Measurements from ENCODE around the gene FBN3. TPM values are rescaled to one million over a fixed set of nuclear protein-coding genes. Genes with fewer than 3 reads are reported as not detected.

The FBN3 gene
- total RNA-seq (not detected in 2 replicates), polyA plus RNA-seq (not detected in 2 replicates), polyA minus RNA-seq (not detected in 2 replicates)
- total RNA-seq (2013): 0.09 TPM

- intact Hi-C loops (cut with micrococcal nuclease): loop anchor here (5.0 kb wide), 1 partner anchor 582 kb away; no protein-coding TSS in a partner anchor
- peak within 1 kb of the TSS; percentile 74 for H3K4me2 ChIP-seq (replicated peaks; ENCODE audit: low read depth, low read length, poor library complexity, severe bottlenecking)
- DNase-seq: no peak
Observed at GRCh38 chr19:8149261-8150094, at the start of gene FBN3. Gene FBN3, minus strand, starts transcription at chr19:8149592. Its CDS starts 2,112 bp downstream, at chr19:8147480.

More at GRCh38 chr19:8149261-8150094, at the start of gene FBN3:
- peak within 1 kb of the TSS; percentile 35 for H3K9ac ChIP-seq (ENCODE audit: low read length)
- H3K4me3 ChIP-seq (ENCODE audit: control extremely low read depth in 1 of 5, extremely low read depth in 1 of 5, insufficient read depth in 1 of 5, low read depth in 2 of 5, low read length in 4 of 5): peak within 1 kb of the TSS in 2 of 5 experiments; percentile 21 to 24
- ChIA-PET CTCF (interaction anchor here (1.0 kb wide), 1 partner anchor 147 kb away, joined by 3 read pairs; no protein-coding TSS in a partner anchor), POLR2A (interaction anchor here (0.7 kb wide), 1 partner anchor 155 kb away, joined by 7 read pairs; no protein-coding TSS in a partner anchor)
- no peaks in the 10 kb centered on the region for H3K79me2 ChIP-seq (ENCODE audit: control insufficient read depth, insufficient read depth, low read length)
- H3K27me3 ChIP-seq (replicated peaks in 1 of 4; ENCODE audit: control extremely low read depth in 1 of 4, control insufficient read depth in 3 of 4, insufficient read depth in 4 of 4, low read length in 3 of 4): peaks cover 0 to 60% (median 20%) of the 10 kb centered on the region in 4 experiments
- H3K27ac ChIP-seq (ENCODE audit: low read length in 2 of 2): no peak within 1 kb of the TSS
- WGBS (ENCODE audit: insufficient coverage): 7% methylated on average over 45 of the region's 72 CpGs
- TF ChIP-seq CTCF (IDR thresholded peaks at IDR 0.05): no peak
- TF ChIP-seq EZH2 (IDR thresholded peaks at IDR 0.05; ENCODE audit: borderline replicate concordance, insufficient read depth, low read depth, low read length, poor library complexity, severe bottlenecking): no peak
- no peaks in the 10 kb centered on the region for H3K36me3 ChIP-seq (replicated peaks in 1 of 2; ENCODE audit: control extremely low read depth in 1 of 2, control insufficient read depth in 1 of 2, extremely low read depth in 1 of 2, insufficient read depth in 2 of 2, low read length in 1 of 2)
- no peak for ATAC-seq (ENCODE audit: low read depth)
- peaks cover 54% of the 10 kb centered on the region for H3K27me3 Mint-ChIP-seq
- H3K27ac Mint-ChIP-seq: peak within 1 kb of the TSS; percentile 6
- H3K9me3 Mint-ChIP-seq (ENCODE audit: insufficient read depth): no peaks in the 10 kb centered on the region
- H4K20me1 ChIP-seq (ENCODE audit: control insufficient read depth, insufficient read depth, low read length, poor library complexity, severe bottlenecking): no peaks in the 10 kb centered on the region
- no peak within 1 kb of the TSS for H2AFZ ChIP-seq (ENCODE audit: insufficient read depth, low read depth, low read length, poor library complexity, severe bottlenecking)
- peak within 1 kb of the TSS; percentile 73 for H3K4me3 Mint-ChIP-seq
- H3K9me3 ChIP-seq (ENCODE audit: control extremely low read depth in 1 of 3, control insufficient read depth in 2 of 3, insufficient read depth in 1 of 3, low read length in 2 of 3): no peaks in the 10 kb centered on the region
- H3K4me1 Mint-ChIP-seq: peaks cover 16% of the 10 kb centered on the region
- H3K4me1 ChIP-seq (ENCODE audit: control insufficient read depth in 2 of 2, insufficient read depth in 2 of 2, low read length in 2 of 2): peaks cover 8 to 16% of the 10 kb centered on the region in 2 donors

Measured in B cell (primary cell).